HL-60/S4 treated with phorbol 12-myristate 13-acetate at 8.2 ng/mL for 4 days and 3 days (cell line): ENCODE results near the gene COA8.

Experiments
- in situ Hi-C: fragments of 300-500 bp; cut with MboI; formaldehyde crosslinking; loops from 2 replicates; pipeline ENCODE4 v1.15.0; 2022; ENCODE audit warnings: low sequenced_read_pairs

Gene COA8

GRCh38 chr14:103616635-103617300 is 54.0 kb downstream of the COA8 start:
- in situ Hi-C loops, result no loop called here

- in situ Hi-C loops, result no loop called here
Observed at GRCh38 chr14:103619057-103619456, 56.3 kb downstream of the COA8 start.

GRCh38 chr14:103621860-103622259 is 59.1 kb downstream of the COA8 start:
- in situ Hi-C loops, result no loop called here

DNA sequence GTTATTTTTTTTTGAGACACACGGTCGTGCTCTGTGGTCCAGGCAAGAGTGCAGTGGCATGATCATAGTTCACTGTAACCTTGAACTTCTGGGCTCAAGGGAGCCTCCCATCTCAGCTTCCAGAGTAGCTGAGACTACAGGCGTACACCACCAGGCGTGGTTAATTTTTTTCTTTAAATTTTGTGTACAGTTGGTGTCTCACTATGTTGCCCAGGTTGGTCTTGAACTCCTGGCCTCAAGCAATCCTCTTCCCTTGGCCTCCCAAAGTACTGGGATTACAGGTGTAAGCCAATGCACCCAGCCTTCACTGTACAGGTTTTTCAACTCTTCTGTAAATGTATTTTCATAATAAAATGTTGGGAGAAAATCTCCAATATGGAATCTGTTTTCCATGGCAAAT is 60.5 kb downstream of the COA8 start:
- in situ Hi-C loops, result no loop called here

- in situ Hi-C loops, result no loop called here
Observed at GRCh38 chr14:103623883-103624482, 61.2 kb downstream of the COA8 start.

DNA sequence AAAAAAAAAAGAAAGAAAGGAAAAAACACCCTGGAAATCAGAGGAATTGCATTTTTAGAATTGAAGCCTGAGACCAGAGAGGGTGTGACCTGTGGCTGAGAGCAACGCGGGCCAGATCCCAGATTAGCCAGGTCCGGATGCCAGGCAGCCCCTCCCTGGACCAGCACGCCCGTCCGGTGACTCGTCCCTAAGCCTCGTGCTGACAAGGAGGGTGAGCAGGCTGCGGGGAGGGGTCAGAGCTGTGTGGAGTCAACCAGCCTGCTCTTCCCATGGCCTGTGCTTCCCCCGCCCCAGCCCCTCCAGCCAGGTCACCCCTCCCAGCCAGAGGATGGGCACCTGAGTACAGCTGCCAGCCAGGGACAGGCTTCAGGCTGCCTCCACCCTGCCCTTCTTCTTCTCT is 62.1 kb downstream of the COA8 start:
- in situ Hi-C loops, result no loop called here

DNA sequence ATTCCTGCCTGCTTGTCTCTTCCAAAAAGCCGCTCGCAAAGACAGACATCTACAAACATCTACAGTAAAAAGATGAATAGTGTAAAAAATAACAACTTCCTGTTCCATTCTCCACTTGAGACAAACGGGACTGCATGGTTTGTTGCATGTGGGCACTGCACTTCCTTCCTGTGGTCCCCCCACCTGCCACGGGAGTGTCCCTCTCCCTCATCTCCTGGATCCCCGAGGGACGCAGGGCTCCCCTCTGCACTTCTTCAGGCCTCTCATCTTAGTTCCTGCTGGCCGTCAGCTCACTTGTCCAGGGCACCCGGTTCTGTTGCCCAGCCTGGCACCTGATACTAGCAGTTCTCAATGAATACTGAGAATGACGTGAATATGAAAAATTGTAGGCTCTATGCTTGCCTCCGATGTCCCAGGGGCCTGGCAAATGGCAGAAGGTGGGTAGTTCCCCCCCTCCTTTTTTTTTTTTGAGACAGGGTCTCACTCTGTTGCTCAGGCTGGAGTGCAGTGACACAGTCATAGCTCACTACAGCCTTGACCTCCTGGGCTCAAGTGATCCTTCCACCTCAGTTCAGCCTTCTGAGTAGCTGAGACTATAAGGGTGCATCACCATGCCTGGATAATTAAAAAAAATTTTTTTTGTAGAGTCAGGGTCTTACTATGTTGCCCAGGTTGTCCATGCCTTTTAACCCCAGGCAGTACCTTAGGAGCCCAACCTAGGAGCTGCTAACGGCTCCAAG is 62.8 kb downstream of the COA8 start:
- in situ Hi-C loops, result no loop called here

DNA sequence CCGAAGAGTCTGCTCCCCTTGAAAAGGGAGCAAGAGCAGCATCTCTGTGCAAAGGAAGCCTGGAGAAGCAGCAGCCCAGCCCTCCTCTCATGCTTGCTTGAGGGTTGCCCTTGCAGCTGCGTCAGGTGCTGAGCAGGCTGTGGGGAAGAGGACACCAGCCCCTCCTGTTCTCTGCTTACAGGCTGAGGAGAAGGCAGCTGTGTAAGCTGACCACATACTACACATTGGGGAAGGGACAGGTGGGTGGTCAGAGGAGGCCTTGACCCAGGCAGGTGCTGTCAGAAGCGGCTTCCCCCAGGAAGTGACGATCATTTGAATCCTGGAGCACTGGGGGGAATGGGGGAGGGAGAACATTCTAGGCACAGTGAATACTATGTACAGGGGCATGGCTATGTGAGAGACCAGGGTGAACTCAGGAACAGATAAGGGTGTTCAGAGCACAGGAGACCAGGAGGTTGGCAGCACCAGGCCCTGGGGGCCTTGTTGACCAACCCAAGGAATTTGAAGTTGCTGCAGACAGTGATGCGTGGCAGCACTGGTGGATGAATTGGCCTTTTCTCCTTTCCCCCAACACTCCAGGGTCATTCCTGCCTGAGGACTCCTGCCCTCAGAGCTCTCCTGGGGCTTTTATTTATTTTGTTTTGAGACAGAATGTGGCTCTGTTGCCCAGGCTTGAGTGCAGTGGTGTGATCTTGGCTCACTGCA is 63.5 kb downstream of the COA8 start:
- in situ Hi-C loops, result no loop called here

DNA sequence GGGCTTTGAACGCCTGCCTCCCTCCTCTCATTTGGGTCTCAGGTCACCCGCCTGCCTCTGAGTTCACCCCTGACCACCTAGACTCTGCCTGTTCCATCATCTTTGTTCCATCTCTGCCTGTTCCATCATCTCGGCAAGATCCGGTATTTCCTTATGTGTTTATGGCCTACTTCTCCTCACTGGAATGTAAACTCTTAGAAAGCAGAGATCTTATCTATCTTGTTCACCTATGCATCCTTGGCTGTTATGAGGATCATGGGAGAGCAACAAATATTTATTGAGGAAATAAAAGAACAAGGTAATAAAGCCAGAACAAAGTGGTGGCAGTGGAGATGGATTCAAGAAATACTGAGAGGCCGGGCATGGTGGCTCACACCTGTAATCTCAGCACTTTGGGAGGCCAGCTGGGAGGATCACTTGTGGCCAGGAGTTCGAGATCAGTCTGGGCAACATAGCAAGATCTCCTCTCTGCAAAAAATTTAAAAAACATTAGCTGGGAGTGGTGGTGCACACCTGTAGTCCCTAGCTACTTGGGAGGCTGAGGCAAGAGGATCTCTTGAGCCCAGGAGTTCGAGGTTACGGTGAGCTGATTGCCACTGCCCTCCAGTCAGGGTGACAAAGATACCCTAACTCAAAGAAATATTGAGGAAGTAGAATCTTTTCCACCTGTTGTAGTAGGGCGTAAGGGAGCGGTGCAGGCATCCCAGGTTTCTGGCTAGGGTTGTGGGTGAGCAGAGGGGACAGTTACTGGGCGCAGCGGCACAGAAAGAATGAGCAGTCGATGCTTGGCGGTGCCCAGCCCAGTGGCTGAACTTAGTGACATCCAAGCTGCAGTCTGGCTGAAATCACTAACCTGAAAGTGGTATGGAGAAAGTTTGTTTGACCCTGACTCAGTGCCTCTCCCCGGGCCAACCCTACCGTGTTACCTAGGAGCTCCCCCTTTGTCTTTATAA is 64.6 kb downstream of the COA8 start:
- in situ Hi-C loops, result no loop called here

DNA sequence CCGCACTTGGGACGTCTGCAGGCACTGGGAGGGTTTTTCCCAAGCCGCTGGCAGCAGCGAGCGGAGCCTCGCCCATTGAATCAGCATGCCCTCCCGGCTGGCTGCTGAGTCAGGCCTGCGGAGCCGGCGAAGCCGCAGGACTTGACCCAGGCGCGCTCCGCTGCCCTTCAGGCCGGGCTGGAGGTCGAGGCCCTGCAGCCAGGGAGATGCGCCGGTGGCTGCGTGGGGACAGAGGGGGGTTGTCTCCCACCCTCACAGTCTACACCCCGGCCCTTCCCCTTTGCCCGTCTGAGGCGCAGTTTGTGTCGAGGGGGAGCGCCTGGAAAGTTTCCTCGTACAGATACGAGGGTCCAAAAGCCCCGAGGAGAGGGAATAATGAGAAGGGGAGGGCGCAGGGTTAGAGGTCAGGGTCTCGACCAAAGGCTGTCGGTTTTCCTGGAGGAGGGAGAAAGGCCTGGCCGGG is 65.5 kb downstream of the COA8 start:
- in situ Hi-C loops, result no loop called here

- in situ Hi-C loops, result no loop called here
Observed at GRCh38 chr14:103628684-103629502, 66.1 kb downstream of the COA8 start, which contains the start of gene KLC1. Gene KLC1, plus strand, starts transcription at chr14:103629211. Its CDS starts 25,354 bp downstream, at chr14:103654565.

GRCh38 chr14:103629503-103630121 is 66.9 kb downstream of the COA8 start:
- in situ Hi-C loops, result no loop called here

- in situ Hi-C loops, result no loop called here
Observed at GRCh38 chr14:103630364-103631108, 67.8 kb downstream of the COA8 start.

DNA sequence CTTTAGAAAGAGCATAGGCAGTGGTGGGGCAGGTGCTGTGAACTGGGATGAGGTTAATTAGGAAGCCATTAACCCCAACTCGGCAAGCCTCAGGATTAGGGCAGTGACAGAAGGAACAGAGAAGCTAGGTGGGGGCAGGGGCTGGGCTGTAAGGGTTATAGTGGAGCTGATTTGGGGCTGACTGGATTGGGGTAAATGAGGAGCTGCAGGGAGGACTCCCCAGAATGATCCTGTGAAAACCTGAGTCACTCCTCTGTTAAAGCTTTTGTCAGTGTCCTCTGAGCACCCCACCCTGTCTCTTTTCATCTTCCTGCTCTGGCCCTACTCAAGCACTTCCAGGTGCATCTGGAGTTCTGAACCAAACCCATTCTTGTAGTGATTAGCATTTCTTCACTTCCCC is 70.6 kb downstream of the COA8 start:
- in situ Hi-C loops, result no loop called here

DNA sequence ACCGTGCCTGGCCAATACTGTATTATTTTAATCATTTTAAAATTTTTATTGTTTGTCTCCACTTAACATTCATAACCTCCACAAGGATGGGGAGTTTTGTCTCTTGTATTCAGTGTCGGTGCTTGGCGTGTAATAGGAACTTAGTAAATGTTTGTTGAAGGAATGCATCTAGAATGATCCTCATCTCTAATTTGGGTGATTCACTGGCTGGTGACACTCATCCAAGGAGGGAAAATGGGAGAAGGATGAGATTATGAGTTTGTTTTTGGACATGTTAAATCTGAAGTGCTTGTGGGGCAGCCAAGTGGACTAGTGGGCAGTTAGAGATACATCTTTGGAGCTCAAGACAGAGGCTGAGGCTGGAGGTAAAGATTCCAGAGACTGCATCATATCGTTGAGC is 71.4 kb downstream of the COA8 start:
- in situ Hi-C loops, result no loop called here

DNA sequence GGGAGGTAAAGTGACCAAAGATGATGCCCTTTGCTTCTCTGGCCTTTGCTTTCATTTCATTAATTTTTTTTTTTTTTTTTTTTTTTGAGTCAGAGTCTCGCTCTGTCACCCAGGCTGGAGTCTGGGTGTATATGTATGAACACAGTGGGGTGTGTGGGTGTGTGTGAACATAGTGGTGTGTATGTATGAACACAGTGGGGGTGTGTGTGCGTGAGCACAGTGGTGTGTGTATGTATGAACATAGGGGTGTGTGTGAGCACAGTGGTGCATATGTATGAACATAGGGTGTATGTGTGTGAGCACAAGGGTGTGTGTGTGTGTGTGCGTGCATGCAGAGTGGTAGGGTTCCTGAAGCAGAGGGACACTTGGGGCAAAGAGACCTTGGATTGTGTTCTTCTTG is 75.8 kb downstream of the COA8 start:
- in situ Hi-C loops, result no loop called here
